ENCODE measurements around the gene SMAD2.

Gene SMAD2

DNA sequence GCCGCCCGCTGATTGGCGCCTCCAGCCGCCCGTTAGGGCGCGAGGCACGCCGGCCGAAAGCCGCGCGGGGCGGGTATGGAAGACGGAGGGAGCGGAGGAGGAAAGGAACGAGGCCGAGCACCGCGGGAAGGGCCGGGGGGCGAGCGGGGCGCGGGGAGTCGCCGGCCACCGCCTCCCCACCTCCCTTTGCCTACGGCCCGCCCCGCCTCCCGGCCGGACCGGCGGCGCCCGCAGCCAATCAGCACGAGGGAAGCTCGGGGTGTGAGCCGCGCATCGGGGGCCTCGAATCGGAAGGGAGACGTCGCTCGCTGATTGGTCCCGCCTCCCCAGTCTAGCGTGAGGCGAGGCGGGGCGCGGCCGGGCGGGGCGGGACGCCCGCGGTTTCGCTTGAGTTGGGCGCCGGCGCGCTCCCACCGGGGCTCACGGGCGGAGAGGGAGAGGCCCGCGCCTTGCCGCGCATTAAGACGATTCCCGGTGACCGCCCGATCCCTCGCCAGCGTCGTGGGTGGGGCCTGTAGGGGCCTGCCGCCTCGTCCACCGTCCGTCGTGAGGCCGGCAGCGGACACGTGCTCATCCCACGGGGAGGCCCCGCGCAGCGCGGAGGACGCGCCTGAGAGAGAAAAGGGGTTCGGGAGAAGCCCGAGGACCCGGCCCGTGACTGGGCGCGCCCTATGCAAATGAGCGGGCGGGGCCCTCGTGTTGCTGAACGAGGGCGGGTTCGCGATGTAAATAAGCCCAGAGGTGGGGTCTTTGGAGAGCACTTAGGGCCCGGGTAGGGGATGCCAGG is 665 bp upstream of the SMAD2 start:
- DNase-seq, result peak; percentile 97

DNA sequence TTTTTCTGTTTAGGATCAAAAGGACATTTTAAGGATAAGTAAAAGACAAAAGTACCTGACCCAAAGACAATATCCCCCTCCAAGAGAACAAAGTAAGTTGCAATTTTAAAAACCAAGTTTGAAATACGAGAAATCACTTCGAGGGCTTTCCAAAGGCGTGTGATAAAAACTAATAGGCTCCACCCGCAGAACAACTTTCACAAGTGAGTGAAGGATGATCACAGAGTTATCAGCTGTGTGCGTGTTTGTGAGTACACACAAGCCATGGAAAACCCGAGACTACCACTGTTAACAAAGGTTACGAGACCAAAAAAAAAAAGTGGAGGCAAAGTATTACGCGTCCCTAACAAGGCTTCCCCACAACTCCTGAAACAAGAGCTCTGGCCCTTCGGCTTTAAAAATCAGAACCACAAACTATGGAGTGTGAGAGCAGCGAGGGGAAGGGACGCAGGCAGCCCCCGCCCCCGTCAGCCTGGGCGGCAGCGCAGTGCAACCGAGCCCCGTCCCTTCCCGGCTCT is 719 bp downstream of the SMAD2 start:
- no peak for DNase-seq

DNA sequence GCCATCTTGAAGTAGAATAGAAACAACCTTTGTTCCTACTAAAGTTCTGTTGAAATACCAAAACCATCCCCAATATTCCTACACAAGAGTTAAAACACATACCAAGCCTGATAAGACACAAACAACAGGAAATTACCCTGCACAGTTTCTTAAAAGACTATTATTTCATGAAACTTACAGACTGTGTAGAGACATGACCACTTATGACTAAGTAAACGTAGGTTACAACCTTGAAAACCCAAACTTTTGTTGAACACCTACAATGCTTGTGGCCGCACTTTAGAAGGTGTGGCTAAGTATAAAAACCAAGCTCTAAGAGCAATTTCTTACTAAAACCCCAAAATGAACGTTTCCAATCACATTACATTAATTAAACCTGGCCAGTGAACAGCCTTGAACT is 2.0 kb downstream of the SMAD2 start:
- DNase-seq, result no peak

DNA sequence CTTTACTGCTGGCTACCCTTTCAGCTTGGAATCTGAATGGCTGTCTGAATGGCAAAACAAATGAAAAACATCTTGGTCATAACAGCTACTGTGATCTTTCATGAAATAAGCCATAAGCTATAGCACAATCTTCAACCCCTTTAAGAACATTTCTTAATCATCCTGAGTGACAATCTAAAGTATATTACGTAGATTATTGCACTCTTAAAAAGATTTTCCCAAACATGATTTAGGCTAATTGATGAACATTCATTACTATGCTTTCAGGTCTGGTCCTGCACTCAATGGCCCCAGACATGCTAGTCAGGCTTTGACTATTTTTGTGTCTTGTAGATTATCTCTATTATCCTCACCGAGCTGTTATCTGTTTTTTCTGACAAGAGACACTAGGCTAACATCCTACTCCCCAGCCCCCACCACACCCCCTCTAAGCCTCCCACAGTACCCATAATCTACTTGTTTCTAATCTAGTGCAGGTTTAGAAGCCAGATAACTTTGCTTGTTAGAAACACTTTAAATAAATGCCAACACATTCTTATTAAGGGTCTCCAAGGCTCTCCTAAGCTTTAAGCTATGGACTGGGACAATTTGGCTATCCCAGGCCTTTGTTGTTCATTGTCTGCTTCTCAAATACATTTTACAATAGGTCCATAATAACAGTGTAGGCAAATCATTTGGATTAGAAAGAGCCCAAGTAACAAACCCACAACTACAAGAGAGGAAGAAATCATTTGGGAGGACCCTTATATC is 4.2 kb downstream of the SMAD2 start:
- no peak for DNase-seq

DNA sequence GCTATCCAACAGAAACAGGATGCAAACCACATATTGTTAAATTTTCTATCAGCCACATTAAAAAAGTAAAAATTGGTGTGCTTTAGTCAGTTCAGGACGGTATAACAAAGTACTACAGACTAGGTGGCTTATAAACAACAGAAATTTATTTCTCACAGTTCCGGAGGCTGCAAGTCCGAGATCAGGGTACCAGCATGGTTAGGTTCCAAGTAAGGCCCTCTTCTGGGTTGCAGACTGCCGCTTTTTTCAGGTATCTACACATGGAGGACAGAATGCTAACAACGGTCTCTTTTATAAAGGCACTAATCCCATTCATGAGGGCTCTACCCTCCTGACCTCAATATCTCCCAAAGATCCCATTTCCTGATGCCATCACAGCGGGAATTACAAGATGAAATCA is 10.5 kb downstream of the SMAD2 start:
- DNase-seq, result no peak

DNA sequence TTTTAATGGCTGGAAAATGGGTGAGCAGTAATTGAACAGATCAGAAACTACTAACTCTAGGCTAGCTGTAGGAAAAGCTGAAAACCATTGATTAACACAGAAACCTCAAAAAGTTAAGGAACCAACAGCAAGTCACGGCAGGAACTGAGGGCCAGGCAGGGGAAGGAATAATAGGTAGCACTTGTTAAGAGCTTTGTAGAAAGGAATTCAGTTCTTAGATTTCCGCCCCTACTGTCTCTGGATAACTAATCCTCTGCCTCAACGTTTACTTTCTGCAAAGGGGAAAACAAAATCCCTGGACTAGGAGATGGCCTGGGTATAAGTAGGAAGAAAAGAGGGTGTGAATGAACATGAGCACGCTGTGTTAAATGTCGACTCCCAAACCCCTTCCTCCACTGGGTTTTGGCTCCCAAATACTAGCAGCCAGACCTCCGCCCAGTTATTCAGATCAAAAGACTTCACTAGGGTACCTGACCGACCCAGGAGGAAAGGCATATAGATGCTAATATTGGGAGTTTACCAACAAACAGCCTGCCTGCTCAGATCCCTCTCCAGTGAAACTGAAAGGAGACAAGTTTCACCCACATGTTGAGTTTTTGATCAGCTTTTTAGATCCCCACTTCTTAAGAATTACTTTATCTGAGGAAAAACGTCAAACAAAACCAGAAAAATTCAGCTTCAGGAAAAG is 12.4 kb downstream of the SMAD2 start:
- no peak for DNase-seq

DNA sequence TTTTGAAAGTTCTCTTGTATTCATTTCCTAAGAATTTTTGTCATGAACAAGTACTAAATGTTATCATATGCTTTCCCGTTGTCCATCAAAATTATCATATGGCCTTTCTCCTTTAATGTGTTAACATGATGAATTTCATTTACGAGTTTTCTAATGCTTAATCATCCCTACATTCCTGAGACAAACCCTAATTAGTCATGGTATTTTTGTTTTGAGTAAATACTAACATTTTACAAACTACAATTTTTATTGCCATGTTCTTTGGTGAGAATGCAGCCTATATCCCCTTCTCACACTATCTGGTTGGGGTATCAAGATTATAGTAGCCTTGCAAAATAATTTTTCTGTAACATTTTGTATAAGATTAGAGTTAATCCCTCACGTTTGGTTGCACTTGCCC is 14.5 kb downstream of the SMAD2 start:
- no peak for DNase-seq

DNA sequence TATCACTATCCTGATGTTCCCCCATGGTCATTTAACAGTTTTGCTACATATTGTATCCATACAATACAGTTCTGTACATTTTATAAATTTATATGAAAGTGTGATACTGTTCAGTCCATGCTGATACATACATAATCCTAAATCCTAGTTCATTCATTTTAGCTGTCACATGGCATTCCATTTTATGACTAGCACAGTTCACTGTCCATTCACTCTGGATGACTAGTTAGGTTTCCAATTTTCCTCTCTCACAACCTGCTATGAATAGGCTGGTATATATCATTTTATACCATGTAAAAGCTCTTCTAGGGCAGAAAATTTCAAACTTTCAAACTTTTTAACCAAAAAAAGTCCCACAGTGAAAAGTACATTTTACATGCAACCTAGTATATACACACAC is 15.2 kb downstream of the SMAD2 start:
- DNase-seq, result no peak

DNA sequence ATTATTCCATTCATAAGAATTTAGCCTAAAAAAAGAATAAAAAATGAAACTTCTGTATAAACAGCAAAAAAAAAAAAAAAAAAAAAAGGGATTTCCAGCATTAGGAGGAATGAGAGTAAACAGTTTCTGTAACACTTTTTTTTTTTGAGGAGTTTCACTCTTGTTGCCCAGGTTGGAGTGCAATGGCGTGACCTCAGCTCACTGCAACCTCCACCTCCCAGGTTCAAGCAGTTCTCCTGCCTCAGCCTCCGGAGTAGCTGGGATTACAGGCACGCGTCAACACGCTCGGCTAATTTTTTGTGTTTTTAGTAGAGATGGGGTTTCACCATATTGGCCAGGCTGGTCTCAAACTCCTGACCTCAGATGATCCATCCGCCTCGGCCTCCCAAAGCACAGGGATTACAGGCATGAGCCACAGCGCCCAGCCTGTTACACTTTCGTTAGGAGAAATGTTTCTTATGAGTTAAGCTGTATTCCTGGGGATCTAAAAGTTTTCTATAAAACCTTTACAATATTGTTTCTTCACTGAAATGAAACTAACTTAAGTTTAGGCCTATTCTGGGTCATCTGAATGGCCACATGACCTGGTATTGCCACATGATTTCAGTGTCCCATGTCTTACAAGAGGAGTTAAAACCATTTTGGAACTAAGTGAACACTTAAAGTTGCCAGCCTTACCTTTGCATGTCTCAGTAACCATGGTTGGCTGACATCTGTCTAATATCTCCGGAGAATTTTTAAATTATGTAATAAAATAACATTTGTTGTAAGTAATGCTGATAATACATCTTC is 17.5 kb downstream of the SMAD2 start:
- DNase-seq, result no peak

DNA sequence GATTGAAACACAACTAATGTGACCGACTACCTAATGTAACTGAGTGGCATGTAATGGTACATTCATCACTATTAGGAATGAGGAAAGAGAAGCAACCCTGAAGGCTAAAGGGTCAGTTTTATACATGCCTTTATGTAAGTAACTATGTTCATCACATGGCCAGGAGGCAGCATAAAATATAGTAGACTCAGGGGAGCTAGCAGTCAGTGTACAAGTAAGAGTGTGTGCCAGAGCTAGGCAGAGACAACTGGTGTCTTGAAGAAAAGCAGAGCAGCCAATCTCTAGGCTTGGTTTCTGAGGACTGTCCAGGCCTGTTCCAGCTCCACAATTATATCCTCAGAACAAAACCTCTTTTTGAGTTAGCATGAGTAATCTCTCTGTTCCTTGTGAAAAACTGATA is 18.1 kb downstream of the SMAD2 start:
- DNase-seq, result no peak

DNA sequence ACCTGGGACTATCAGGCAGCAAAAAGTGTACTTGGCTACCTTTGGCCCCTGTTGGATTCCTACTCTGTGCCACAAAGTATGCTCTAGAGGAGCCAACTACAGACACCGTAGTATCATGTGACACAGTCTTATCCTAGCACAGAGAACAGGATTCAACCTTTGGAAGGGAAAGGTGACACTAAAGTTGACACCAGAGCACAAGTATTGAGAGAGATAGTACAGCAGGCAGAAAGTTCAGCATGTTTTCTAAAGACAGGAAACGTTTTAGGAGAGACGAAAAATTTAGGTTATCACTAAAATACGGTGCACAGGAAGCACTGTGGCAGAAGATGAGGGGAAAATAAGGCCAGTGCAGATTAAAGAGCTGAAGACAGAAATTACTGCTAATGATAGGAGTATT is 18.6 kb downstream of the SMAD2 start:
- no peak for DNase-seq

DNA sequence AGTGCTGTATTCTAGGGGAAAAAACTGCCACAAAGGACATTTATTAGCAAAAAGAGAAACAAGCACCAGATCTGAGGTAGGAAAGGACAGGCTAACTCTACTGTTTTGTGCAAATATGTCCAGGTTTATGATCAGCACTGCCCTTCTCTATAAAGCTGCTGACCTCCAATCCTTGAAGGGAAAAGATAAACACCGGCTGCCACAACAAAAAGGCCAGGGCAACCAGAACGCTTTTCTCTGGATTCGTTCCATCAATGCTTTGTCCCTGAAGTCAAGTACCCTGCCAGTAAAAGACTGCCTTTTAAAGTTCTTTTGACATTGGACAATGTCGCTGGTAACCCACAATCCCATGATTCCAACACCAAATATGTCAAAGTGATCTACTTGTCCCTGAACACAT is 21.0 kb downstream of the SMAD2 start:
- no peak for DNase-seq

DNA sequence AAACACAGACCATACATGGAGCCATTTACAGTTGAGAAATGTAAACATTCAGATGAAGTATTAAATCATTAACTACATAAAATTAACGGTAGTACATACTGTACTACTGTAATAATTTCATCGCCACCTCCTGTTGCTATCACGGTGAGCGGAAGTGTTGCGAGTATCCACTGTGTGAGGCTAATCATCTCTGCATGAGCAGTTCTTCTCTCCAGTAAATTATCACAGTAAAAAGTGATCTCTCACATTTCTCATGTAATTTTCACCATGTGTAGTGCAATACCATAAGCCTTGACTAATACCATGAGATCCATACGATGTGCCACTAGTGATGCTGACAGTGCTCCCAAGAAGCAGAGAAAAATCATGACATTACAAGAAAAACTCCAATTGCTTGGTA is 21.9 kb downstream of the SMAD2 start:
- no peak for DNase-seq

DNA sequence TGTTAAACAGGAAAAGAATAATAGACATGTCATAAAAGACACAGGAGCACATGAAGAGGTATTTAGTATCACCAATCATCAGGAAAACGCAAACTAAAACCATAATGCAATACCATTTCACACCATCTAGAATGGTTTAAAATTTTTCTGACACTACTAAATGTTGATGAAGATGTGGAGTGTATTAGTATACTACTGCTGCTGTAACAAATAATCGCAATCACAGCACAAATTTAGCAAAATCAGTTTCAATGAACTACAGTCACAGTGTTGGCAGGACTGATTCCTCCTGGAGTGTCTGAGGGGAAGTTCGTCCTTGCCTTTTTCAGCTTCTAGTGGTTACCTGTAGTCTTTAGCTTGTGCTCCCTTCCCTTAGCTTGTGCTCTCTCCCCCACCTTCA is 24.1 kb downstream of the SMAD2 start:
- no peak for DNase-seq

DNA sequence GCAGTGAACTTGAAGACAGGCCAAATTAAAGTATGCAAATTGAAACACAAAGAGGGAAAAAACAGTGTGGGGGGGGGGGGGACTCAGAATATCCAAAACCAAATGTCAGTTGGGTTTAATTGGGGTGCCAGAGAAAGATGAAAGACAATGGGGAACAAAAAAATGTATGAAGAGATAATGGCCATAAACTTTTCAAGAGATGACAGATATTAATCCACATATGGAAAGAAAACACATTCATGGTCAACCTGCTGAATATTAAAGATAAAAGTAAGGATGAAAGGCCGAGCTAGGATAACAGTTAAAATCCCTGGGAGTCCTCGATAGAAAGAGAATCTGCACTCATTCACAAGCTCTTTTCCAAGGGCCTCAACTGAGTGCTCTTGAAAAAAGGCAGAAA is 26.6 kb downstream of the SMAD2 start:
- no peak for DNase-seq

DNA sequence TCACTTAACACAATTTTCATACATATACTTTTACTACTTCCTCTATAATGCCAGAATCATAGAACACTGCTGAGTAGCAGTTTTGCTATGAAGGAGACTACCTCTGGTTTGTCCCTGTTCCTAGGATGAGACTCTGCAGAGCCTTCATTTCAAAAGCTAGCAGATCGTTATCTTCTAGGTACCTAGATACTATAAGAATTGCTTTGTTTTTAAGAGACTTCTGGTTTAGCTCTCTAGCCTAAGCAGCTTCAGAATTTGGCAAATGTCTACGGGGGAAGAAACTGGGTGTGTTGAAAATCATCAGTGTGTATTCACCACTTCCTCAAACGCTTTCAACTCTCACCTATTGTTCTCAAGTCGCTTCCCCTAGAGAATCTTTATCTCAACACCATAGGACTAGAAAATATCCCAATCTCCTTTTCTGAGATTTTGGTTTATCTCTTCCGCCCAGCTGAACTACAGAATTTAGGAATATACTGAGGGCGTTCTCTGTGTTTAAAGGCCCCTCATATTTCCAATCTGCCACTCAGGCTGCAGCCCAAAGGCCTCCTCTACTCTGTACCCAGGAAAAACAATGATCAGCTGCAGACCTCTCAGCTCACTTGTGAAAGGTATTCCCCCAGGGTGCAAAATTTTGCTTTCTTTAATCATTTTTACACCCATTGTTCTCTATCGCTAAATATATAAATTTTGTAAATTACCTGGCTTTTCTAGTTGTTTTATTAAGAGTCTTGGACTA is 28.7 kb downstream of the SMAD2 start:
- DNase-seq, result no peak

DNA sequence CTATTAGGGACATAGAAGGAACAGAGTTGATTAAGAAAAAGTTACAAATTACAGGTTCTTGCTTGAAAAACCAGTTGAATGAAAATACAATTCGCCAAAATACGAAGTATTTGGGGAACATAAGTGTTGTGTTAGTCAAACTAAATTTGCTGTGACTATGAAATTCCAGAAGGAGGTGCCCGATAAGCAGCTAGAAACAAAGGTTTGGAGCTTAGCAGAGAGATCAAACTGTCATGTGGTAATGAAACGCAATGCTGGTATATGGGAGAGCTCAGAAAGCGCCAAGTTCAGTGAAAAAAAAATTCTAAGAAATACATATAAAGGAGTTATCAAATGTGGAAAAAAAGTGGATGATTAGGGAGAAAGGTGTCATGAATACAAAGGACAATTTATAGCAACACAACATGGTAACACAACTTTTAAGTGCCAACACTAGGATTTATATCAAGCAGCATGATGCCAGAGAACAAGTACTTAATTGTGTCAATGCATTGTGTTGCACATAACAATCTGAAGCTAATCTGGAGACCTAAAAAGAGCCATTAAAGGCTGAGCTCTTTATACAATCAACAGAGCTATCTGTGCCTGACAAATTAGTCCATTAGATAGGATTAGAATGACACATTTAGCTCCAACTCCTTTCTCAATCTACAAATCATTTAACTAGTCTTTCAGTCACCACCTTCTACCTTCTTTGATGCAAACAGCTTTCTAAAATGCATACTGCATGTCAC is 31.2 kb downstream of the SMAD2 start:
- no peak for DNase-seq

DNA sequence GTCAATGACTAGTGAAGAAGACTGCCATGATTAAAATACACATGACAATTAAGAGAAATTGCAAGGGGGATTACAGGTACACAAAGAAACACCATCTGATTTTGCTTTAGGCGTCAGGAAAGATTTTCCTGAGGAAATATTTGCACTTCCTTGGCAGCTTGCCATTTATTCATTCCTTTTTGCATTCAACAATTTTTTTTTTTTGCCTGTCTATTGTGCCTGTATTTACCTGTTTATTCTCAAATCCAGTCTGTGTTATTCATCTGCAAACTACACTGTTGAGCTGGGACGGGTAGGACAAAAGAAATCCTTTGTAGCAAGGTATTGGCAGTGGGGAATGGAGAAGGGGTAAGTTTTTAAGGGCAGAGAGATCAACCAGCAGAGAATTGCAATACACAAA is 31.8 kb downstream of the SMAD2 start:
- peak; percentile 71 for DNase-seq

DNA sequence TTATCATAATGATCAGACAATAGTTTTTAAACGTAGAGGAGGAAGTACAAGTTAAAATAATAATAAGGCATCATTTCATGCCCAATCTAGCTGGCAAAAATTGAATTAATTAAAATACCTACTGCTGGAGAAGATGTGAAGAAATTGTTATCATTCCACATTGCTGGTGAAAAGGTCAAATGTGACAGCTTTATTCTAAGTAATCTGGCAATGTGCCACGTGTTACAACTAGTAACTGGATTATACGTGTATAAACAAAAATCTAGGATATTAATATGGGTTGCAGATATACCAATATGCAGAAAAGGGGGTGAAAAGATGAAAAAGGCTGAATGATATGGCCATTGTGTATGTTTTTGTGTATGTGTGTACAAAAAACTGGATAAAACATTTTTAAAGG is 32.4 kb downstream of the SMAD2 start:
- no peak for DNase-seq

DNA sequence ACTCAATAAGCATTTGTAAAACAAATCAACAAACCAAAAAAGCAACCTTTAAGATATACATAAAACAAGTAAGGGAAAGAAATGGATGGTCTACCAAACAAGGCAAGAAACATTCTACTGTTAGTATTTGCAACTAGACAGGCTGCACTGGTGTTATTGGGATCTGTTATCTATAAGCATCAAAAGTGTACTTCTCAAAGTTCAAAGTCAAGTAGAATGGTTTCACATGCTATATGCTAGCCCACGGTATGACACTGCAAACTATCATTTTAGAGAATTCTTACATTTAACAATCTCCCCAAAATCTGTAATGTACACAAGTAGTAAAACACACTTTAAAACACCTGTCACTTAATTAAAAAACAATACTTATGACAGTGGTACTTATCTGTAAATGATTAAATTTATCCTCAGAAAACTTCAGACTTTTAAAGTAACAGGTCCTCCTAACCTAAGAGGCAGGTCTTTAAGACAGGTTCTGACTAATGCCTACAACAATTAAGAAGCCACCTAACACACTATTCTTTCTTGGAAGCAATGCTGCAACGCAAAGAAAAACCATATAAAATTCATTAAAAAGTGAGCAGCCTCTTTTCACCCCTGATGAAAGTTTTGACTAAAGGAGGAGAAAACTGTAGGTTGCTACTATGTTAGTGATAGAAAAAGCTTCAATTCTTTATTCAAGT is 34.8 kb downstream of the SMAD2 start:
- no peak for DNase-seq
